Mucosa of descending colon (tissue), 3 donors: ENCODE results near the gene BAMBI. TPM values are rescaled to one million over a fixed set of nuclear protein-coding genes. Genes with fewer than 3 reads are reported as not detected.

ENCODE experiments used
- ATAC-seq: fragments of 200-7000 bp; cut with Tn5 transposase; one replicate; pipeline ENCODE4 v1.9.1; 2020; ENCODE audit warnings: mild to moderate bottlenecking, moderate library complexity
- DNase-seq, 3 donors: peaks; one replicate each; pipeline ENCODE4 v3.0.0-alpha.2; 2020
- H3K36me3 ChIP-seq: fragments of 200-600 bp; one replicate; pipeline ENCODE4 v1.8.0; 2021; ENCODE audit warnings: low read depth, mild to moderate bottlenecking
- H3K4me1 ChIP-seq: fragments of 200-600 bp; one replicate; pipeline ENCODE4 v1.8.0; 2021; ENCODE audit warnings: low read depth, mild to moderate bottlenecking
- H3K4me3 ChIP-seq: fragments of 200-600 bp; one replicate; pipeline ENCODE4 v1.8.0; 2021; ENCODE audit warnings: mild to moderate bottlenecking
- H3K9me3 ChIP-seq: fragments of 200-600 bp; one replicate; pipeline ENCODE4 v1.8.0; 2021; ENCODE audit warnings: mild to moderate bottlenecking
- CTCF ChIP-seq: fragments of 200-600 bp; IDR thresholded peaks from one replicate; pipeline ENCODE4 v1.8.0; 2022; ENCODE audit warnings: antibody characterized with exemption, mild to moderate bottlenecking
- intact Hi-C, 2 donors: fragments of 100-400 bp; cut with DNase I in 1 of 2; cut with micrococcal nuclease in 1 of 2; formaldehyde crosslinking; loops; one replicate each; pipeline versions ENCODE4 v1.11.0 to v1.11.1; 2022; cut with DNase I, micrococcal nuclease
- total RNA-seq, 3 donors: library from RNA; stranded (reverse); fragmentation: NEBNext Ultra II Directional in 2 of 3; extraction: Animal tissue kit (Norgen Biotek cat#: 25700) in 2 of 3; gene quantifications; one replicate each; pipeline versions ENCODE4 v1.2.1 to v1.2.4, GENCODE V29; 2021 to 2023
- donor health status: DM: no; HTN: no; CAD: no; lungs with moderate emphysema.
- donor health status: DM: no; HTN: no; CAD: no.
- donor health status: DM: no; HTN: yes; CAD: no.

Gene BAMBI
- total RNA-seq, 3 donors from 2014 or later: 2.7 to 4.4 (median 4.2) TPM

- no peaks in the 10 kb centered on the region for H3K4me1 ChIP-seq
- TF ChIP-seq CTCF: no peak
- H3K36me3 ChIP-seq: no peaks in the 10 kb centered on the region
- no peaks in the 10 kb centered on the region for H3K9me3 ChIP-seq
- intact Hi-C loops: no loop called here
- DNase-seq (no peak), ATAC-seq (no peak)
- no peak overlapping the region for H3K4me3 ChIP-seq
Measured at GRCh38 chr10:28713626-28714352, 36.5 kb downstream of the BAMBI start.

- Histone ChIP-seq H3K9me3 (no peaks in the 10 kb centered on the region), H3K4me3 (no peak overlapping the region), H3K36me3 (no peaks in the 10 kb centered on the region), H3K4me1 (no peaks in the 10 kb centered on the region)
- intact Hi-C loops: no loop called here
- no peak for DNase-seq
- TF ChIP-seq CTCF: no peak
- no peak for ATAC-seq
Measured at GRCh38 chr10:28714401-28715053, 37.2 kb downstream of the BAMBI start.

- no peaks in the 10 kb centered on the region for H3K9me3 ChIP-seq
- H3K36me3 ChIP-seq: no peaks in the 10 kb centered on the region
- TF ChIP-seq CTCF: no peak
- DNase-seq (no peak), ATAC-seq (no peak)
- H3K4me1 ChIP-seq: no peaks in the 10 kb centered on the region
- no peak overlapping the region for H3K4me3 ChIP-seq
- intact Hi-C loops: no loop called here
Measured at GRCh38 chr10:28715246-28715645, 37.9 kb downstream of the BAMBI start.

GRCh38 chr10:28715757-28716156 lies 38.4 kb downstream of the BAMBI start:
- intact Hi-C loops: no loop called here
- Histone ChIP-seq H3K9me3 (no peaks in the 10 kb centered on the region), H3K4me3 (no peak overlapping the region), H3K36me3 (no peaks in the 10 kb centered on the region), H3K4me1 (no peaks in the 10 kb centered on the region)
- ATAC-seq (no peak), DNase-seq (no peak)
- TF ChIP-seq CTCF: no peak

- no peak for TF ChIP-seq CTCF
- no peak overlapping the region for H3K4me3 ChIP-seq
- H3K9me3 ChIP-seq: no peaks in the 10 kb centered on the region
- H3K4me1 ChIP-seq: no peaks in the 10 kb centered on the region
- DNase-seq (no peak), ATAC-seq (no peak)
- H3K36me3 ChIP-seq: no peaks in the 10 kb centered on the region
- intact Hi-C loops: no loop called here
Measured at GRCh38 chr10:28716748-28717147, 39.4 kb downstream of the BAMBI start.
